Neural cell (in vitro differentiated cells): ENCODE measurements around the gene CREM. TPM values are rescaled to one million over a fixed set of nuclear protein-coding genes. Genes with fewer than 3 reads are reported as not detected.

Experiments used
- H2AFZ ChIP-seq: fragments of 200-600, 300-800 bp; sonication (generic), shearing (Covaris generic); 2 replicates; pipeline ENCODE4 v1.6.0; 2014; ENCODE audit warnings: low read depth, mild to moderate bottlenecking, antibody characterized with exemption, low read length, moderate library complexity
- H3F3A ChIP-seq: fragments of 200-600 bp; shearing (Covaris generic); 2 replicates; pipeline ENCODE4 v1.6.1; 2016; ENCODE audit warnings: mild to moderate bottlenecking, moderate library complexity, mixed read lengths, antibody characterized with exemption, low read length; ENCODE audit not compliant: insufficient read depth, poor library complexity, severe bottlenecking
- H3K27ac ChIP-seq: fragments of 200-600, 300-800 bp; sonication (generic), shearing (Covaris generic); 2 replicates; pipeline ENCODE4 v1.5.1; 2014; ENCODE audit warnings: mild to moderate bottlenecking, low read length, moderate library complexity
- H3K27me3 ChIP-seq: fragments of 300-800, 200-600 bp; sonication (generic), shearing (Covaris generic); 2 replicates; pipeline ENCODE4 v1.6.0; 2014; ENCODE audit warnings: mild to moderate bottlenecking, low read depth, low read length, moderate library complexity; ENCODE audit not compliant: insufficient read depth
- H3K36me3 ChIP-seq: fragments of 300-800, 200-600 bp; sonication (generic), shearing (Covaris generic); 2 replicates; pipeline ENCODE4 v1.5.1; 2014; ENCODE audit warnings: mild to moderate bottlenecking, antibody characterized with exemption, low read length, moderate library complexity; ENCODE audit not compliant: insufficient read depth
- H3K4me2 ChIP-seq: fragments of 300-800, 200-600 bp; sonication (generic), shearing (Covaris generic); 2 replicates; pipeline ENCODE4 v1.6.0; 2014; ENCODE audit warnings: mild to moderate bottlenecking, low read length
- H3K4me3 ChIP-seq: fragments of 300-800, 200-600 bp; sonication (generic), shearing (Covaris generic); 2 replicates; pipeline ENCODE4 v1.5.1; 2014; ENCODE audit warnings: mild to moderate bottlenecking, low read length, moderate library complexity
- H3K79me2 ChIP-seq: fragments of 200-600 bp; shearing (Covaris generic); replicated peaks from 2 replicates; pipeline ENCODE4 v1.6.0; 2014; ENCODE audit warnings: mild to moderate bottlenecking, low read length, moderate library complexity; ENCODE audit not compliant: insufficient read depth
- H3K9ac ChIP-seq: fragments of 300-800, 200-600 bp; sonication (generic), shearing (Covaris generic); 2 replicates; pipeline ENCODE4 v1.6.1; 2016; ENCODE audit warnings: mild to moderate bottlenecking, low read length, mixed read lengths
- H3K9me2 ChIP-seq: fragments of 200-600 bp; shearing (Covaris generic); 2 replicates; pipeline ENCODE4 v1.6.1; 2016; ENCODE audit warnings: mild to moderate bottlenecking, low read length, mixed read lengths; ENCODE audit not compliant: insufficient read depth
- H3K9me3 ChIP-seq: fragments of 200-600, 300-800 bp; sonication (generic), shearing (Covaris generic); 2 replicates; pipeline ENCODE4 v1.6.1; 2016; ENCODE audit warnings: mild to moderate bottlenecking, mixed run types, low read length, moderate library complexity, mixed read lengths
- H4K20me1 ChIP-seq: fragments of 200-600 bp; shearing (Covaris generic); 2 replicates; pipeline ENCODE4 v1.6.1; 2016; ENCODE audit warnings: mild to moderate bottlenecking, mixed run types; ENCODE audit not compliant: insufficient read depth
- CTCF ChIP-seq: fragments of 450-650 bp; IDR thresholded peaks from 2 replicates; pipeline ENCODE4 v1.5.1; 2014; ENCODE audit warnings: antibody characterized with exemption, mild to moderate bottlenecking, moderate library complexity; ENCODE audit not compliant: poor library complexity, severe bottlenecking
- EP300 ChIP-seq: fragments of 450-650 bp; conservative IDR thresholded peaks from 2 replicates; pipeline ENCODE4 v1.6.1; 2014; ENCODE audit warnings: antibody characterized with exemption, mild to moderate bottlenecking, moderate library complexity; ENCODE audit not compliant: poor library complexity, severe bottlenecking
- EZH2 ChIP-seq: fragments of 200-600, 300-800 bp; shearing (Covaris generic), sonication (generic); IDR thresholded peaks from 2 replicates; pipeline ENCODE4 v1.6.1; 2014; ENCODE audit warnings: antibody characterized with exemption, low read length, borderline replicate concordance, mild to moderate bottlenecking; ENCODE audit not compliant: insufficient read depth, poor library complexity, severe bottlenecking
- MXI1 ChIP-seq: fragments of 450-650 bp; conservative IDR thresholded peaks from 2 replicates; pipeline ENCODE4 v1.6.1; 2014; ENCODE audit warnings: antibody characterized with exemption, mild to moderate bottlenecking; ENCODE audit not compliant: poor library complexity, severe bottlenecking
- POLR2AphosphoS5 ChIP-seq: IDR thresholded peaks from 2 replicates; pipeline ENCODE4 v1.6.1; 2012
- RAD21 ChIP-seq: fragments of 450-650 bp; conservative IDR thresholded peaks from 2 replicates; pipeline ENCODE4 v1.6.1; 2014; ENCODE audit warnings: antibody characterized with exemption, mild to moderate bottlenecking, moderate library complexity
- REST ChIP-seq: IDR thresholded peaks from 2 replicates; pipeline ENCODE4 v1.6.1; 2012; ENCODE audit warnings: borderline replicate concordance
- SMC3 ChIP-seq: fragments of 450-650 bp; conservative IDR thresholded peaks from 2 replicates; pipeline ENCODE4 v1.6.1; 2014; ENCODE audit warnings: antibody characterized with exemption, mild to moderate bottlenecking, moderate library complexity; ENCODE audit not compliant: poor library complexity
- TAF1 ChIP-seq: IDR thresholded peaks from 2 replicates; pipeline ENCODE4 v1.6.1; 2012; ENCODE audit warnings: low read depth
- polyA plus RNA-seq: library from polyadenylated mRNA; depleted of rRNA; stranded (reverse); fragments of >200 nt; gene quantifications from 2 replicates; pipeline ENCODE4 v1.2.3, GENCODE V29; 2014

Gene CREM
- polyA plus RNA-seq, 1 donor from 2014 or later = 67.3 TPM

GRCh38 chr10:35203745-35204144 lies 77.1 kb downstream of the CREM start:
- no peaks in the 10 kb centered on the region for H3K27me3 ChIP-seq
- H4K20me1 ChIP-seq = no peaks in the 10 kb centered on the region
- H3K9me3 ChIP-seq = no peaks in the 10 kb centered on the region
- no peak overlapping the region for H3K27ac ChIP-seq
- H3K36me3 ChIP-seq = no peaks in the 10 kb centered on the region
- H3K9ac ChIP-seq = no peak overlapping the region
- no peak for TF ChIP-seq RAD21
- TF ChIP-seq POLR2AphosphoS5 = no peak
- no peak for TF ChIP-seq EP300
- no peak for TF ChIP-seq CTCF
- no peak for TF ChIP-seq TAF1
- no peak for TF ChIP-seq REST
- no peak for TF ChIP-seq SMC3
- TF ChIP-seq MXI1 = no peak
- TF ChIP-seq EZH2 = no peak
- H3K4me3 ChIP-seq = no peak overlapping the region
- H3K9me2 ChIP-seq = no peaks in the 10 kb centered on the region
- no peaks in the 10 kb centered on the region for H3F3A ChIP-seq
- H3K79me2 ChIP-seq = no peaks in the 10 kb centered on the region
- no peak overlapping the region for H3K4me2 ChIP-seq
- no peak overlapping the region for H2AFZ ChIP-seq

GRCh38 chr10:35204650-35205319 lies 78.1 kb downstream of the CREM start:
- TF ChIP-seq TAF1 = no peak
- TF ChIP-seq POLR2AphosphoS5 = no peak
- no peak for TF ChIP-seq REST
- no peak for TF ChIP-seq CTCF
- TF ChIP-seq EZH2 = no peak
- TF ChIP-seq RAD21 = no peak
- no peak for TF ChIP-seq SMC3
- no peak for TF ChIP-seq MXI1
- TF ChIP-seq EP300 = no peak
- Histone ChIP-seq H3F3A (no peaks in the 10 kb centered on the region), H3K4me3 (no peak overlapping the region), H3K9ac (no peak overlapping the region), H3K36me3 (no peaks in the 10 kb centered on the region), H3K4me2 (no peak overlapping the region), H3K79me2 (no peaks in the 10 kb centered on the region), H3K9me2 (no peaks in the 10 kb centered on the region), H3K27ac (no peak overlapping the region), H4K20me1 (no peaks in the 10 kb centered on the region), H3K27me3 (no peaks in the 10 kb centered on the region), H2AFZ (no peak overlapping the region), H3K9me3 (no peaks in the 10 kb centered on the region)
